ENCODE results near the gene TSN.

The TSN gene

DNA sequence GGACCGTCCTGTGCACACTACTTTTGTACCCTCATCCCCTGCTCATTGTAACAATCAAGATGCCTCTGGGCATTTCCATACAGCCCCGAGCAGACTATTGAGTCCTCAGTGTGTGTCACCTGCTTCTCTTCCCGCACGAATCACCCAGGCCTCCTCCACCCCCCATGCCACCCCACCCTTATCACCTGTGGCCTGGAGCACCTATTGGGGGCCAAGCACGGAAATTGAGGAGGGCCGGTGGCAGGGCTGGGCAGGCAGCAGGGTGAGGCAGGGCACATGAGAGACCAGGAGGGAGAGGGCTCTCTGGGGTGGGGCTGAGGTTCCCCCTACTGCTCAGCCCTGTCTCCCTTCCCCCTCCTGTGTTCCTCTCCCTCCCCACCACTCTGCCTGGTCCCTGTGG lies 14.5 kb upstream of the TSN start:
- FAIRE-seq (no peak), DNase-seq (ENCODE audit: insufficient read length, low spot score) (no peak)

DNA sequence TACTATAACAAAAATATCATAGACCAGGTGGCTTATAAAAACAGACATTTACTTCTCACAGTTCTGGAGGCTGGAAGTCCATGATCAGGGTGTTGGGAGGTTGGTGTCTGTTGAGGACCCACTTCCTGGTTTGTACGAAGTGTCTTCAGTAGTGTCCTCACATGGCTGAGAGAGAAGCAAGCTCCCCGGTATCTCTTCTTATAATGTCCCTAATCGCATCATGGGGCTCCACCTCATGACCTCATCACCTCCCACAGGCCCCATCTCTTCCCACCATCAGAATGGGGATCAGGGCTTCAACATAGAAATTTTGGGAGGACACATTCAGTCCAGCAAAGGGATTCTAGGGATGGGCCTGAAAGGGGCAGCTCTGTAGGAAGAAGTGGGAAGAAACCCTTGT lies 14.0 kb upstream of the TSN start:
- DNase-seq (ENCODE audit: insufficient read length, low spot score) (no peak), FAIRE-seq (no peak)

DNA sequence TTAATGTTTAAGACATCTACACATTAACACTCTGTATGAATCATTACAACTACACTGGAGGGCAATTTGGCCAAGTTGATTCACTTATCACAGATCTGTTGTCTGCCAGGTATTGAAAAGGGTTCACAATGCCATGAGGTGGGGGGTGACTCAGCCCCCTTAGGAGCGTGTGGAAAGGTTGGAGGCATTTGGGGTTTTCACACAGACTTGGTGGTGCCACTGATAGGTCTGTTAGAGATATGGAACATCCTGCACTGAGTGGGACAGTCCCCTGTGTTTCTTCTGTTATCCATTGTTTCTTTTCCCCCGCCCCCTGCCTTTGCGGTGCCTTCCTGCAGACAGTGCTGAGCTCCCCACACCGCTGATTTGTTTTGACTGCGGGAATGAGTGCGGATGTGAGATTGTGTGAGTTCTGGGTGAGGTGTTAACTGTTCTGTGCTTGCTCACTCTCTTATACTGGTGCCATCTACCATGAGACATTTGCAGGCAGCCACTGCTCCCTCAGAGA lies 9.3 kb upstream of the TSN start:
- DNase-seq (ENCODE audit: insufficient read length, low spot score) (no peak), FAIRE-seq (no peak)

DNA sequence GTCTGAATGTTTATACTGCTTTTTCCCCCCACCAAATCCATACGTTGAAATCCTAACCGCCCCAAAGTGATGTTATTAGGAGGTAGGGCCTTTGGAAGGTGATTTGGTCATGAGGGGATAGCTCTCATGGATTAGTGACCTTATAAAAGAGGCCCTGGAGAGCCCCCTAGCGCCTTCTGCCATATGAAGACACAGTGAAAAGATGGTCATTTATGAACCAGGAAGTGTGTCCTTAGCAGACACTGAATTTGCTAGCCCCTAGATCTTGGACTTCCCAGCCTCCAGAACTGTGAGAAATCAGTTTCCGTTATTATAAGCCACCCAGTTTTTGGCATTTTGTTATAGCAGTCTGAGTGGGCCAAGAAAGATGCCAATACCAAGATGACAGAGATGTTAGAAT lies 7.2 kb upstream of the TSN start:
- DNase-seq (ENCODE audit: insufficient read length, low spot score), result no peak

DNA sequence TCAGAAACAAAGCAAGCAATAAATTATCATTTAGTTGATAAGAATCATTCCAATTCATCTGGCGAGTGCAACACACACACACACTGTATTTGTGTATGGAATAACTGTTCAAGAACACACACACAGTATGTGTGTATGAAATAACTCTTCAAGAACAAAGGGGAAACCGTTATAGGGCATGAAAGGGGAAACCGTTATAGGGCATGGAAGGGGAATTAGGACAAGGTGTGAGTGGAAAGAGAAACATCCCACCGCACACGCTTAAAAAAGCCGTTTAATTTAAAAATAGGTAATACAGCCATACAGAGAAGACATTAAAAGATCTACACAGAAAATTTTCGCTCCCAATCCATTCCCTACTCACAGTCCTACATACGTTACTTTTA lies 607 bp upstream of the TSN start:
- no peak for FAIRE-seq
- no peak for DNase-seq (ENCODE audit: insufficient read length, low spot score)

More for the DNA sequence above, 7.2 kb upstream of the TSN start:
- no peak for FAIRE-seq

DNA sequence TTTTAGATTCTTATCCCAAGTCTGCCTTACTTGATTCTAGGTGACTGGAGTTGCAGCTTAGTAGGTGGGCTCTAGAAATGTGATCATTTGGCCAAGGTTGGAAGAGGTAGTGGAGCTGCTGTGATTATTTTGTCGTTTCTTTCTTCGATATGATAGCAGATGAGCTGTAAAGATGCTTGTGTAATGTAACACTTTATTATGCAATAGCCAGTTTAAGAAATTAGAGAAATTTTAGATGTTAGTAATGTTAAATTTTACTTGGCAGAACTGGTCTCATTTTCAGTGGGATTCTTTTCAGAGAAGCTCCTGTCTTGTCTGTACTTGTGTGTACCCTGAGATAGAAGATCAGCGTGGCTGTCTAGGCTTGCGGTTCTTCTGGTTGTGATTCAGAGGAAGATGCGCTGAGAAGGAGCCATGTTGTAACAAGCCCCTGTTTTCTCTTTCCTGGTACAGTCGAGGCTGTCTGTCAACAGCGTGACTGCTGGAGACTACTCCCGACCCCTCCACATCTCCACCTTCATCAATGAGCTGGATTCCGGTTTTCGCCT lies 9.3 kb downstream of the TSN start:
- FAIRE-seq (no peak), DNase-seq (ENCODE audit: insufficient read length, low spot score) (no peak)

DNA sequence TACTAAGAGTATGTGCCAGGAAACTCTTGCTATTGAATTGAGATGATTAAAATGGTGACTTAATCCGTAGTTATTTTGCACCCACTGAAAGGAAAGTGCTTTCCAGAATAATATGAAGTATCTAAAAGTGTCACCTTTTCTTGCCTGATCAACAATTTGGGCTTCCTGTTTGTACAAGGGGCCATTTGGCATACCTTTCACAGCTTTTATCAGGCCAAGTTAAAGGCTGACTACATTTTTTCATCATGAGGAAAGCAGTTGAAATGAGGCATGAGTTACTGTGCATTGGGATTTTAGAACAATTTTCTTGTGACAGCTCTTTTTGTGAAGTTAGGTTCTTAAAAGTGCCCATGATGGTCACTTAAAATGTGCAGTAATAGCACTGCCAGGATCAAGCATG lies 11.2 kb downstream of the TSN start:
- FAIRE-seq (no peak), DNase-seq (ENCODE audit: insufficient read length, low spot score) (no peak)

DNA sequence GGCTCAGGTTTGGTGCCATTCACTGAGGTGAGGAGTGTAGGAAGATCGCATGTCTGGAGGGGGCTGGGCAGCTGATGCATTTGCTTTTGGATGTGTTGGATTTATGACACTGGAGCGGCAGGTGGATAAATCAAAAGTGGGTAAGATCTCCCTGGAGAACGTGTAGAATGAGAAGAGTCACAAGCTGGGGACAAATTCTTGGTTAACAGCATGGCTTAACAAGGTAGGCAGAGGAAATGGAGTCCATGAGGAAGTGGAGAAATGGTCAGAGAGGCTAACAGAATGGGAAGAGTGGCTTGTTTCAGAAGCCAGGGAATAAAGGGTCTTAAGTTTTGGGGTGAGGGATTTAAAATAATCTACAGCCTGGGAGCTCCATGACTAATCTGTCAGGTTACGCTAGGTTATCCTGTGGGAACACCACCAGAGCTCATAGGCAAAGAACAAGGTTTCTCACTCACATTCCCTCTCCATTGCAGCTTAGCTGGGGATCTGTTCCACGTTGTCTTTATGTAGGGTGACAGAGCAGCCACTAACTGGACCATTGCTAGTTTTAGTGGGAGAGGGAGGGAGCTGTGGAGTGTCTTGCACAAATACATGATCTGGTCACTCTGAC lies 12.8 kb downstream of the TSN start:
- DNase-seq (ENCODE audit: insufficient read length, low spot score) (no peak), FAIRE-seq (no peak)

DNA sequence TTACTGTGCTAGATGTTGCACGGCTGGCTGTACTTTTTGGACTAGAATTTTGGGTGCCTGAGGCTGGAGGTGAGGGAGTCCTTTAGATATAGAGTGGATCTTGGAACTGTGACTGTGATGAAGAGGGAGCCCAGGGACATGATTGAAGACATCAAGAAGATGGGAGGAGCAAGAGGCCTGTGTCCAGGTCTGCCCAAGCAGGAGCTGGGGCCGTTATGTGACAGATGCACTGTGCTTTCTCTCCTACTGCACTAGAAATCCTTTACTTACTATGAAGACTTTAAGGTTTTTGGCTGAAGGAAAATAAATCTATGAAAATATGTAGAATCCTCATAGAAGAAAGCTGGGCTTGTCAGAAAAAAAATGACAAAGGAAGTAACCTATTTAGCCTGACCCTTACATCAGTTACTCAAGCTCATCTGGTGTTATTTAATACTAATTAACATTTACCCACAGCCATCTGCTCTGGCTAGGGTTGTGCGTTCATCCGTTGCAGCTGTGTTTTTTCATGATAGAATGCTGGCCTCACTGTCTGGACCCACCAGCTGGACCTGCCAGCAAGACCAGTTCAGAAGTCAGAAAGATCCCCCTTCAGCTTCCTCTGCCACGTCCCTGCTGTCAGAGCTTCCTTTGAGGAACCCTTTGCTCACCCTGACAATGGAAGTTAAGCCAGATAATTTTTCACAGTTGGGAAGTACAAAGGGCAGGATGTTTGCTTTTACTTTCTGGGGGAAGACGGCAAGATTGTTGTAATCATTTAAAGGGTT lies 16.7 kb downstream of the TSN start:
- FAIRE-seq (no peak), DNase-seq (ENCODE audit: insufficient read length, low spot score) (no peak)

DNA sequence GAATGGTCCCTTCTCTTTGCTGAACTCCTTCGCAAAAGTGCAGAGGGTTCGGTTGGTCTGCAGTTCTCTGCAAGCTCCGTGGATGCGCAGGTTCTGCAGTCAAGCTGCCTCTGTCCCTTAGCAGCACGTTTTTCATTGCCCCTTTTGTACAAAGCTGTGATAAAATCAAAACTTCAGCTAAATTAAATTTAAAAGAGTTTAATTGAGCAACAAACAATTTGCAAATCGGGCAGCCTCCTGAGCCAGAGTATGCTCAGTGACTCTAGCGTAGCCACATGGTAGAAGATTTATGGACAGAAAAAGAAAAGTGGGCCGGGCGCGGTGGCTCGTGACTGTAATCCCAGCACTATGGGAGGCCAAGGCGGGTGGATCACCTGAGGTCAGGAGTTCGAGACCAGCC lies 18.8 kb downstream of the TSN start:
- no peak for DNase-seq (ENCODE audit: insufficient read length, low spot score)
- FAIRE-seq, result no peak

DNA sequence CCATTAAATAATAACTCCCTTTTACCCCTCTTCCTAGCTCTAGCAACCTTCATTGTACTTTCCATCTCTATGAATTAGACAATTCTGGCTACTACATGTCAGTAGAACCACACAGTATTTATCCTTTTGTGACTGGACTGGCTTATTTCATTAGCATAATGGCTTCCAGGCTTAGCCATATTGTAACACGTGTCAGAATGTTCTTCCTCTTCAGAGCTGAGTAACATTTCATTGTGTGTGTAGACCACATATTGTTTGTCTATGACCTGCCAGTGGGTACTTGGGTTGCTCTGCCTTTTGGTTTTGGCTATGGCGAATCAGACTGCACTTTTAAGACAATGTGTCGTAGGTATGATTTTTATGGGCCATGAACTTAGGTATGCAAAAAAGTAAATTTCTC lies 20.9 kb downstream of the TSN start:
- no peak for FAIRE-seq
- no peak for DNase-seq (ENCODE audit: insufficient read length, low spot score)

DNA sequence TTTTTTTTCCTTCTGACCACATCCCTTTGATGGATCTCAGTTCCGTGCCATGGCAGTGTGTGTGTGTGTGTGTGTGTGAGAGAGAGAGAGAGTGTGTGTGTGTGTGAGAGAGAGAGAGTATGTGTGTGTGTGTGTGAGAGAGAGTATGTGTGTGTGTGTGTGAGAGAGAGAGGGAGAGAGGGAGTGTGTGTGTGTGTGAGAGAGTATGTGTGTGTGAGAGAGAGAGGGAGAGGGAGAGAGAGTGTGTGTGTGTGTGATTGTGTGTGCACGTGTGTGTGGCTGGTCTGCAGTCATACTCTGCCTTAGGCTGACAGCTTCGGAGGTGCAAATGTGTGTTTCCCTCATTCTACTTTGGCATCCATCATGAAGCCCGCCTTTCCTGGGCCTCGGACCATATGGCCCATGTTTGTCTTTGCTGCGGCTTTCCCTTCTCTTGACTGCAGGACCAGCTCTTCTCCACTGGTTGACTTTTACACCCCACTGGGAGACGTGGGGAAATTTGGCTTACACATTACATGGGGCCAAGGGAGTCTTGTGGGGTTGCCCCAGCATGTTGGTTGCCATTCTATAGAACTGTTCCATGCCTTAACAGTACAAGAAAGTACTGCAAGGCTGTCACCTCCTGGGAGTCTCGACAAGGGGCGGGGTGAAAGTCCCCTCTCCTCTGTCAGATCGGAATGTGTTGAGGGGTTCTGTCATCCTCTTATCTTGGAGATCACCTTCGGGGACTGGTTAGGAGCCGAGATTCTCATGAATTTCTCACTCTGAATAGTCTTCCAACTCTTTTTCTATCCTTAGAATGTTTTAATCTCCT lies 21.6 kb downstream of the TSN start:
- DNase-seq (ENCODE audit: insufficient read length, low spot score) (no peak), FAIRE-seq (no peak)

DNA sequence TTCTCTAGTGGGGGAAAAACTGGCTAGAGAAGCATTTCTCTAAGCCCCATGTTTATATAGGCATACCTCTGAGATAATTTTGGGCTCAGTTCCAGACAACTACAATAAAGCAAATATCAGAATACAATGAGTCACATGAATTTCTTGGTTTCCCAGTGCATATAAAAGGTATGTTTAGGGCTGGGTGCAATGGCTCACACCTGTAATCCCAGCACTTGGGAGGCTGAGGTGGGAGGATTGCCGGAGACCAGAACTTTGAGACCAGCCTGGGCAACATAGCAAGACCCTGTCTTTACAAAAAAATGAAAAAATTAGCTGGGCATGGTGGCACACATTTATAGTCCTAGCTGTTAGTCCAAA lies 22.2 kb downstream of the TSN start:
- FAIRE-seq (no peak), DNase-seq (ENCODE audit: insufficient read length, low spot score) (no peak)

DNA sequence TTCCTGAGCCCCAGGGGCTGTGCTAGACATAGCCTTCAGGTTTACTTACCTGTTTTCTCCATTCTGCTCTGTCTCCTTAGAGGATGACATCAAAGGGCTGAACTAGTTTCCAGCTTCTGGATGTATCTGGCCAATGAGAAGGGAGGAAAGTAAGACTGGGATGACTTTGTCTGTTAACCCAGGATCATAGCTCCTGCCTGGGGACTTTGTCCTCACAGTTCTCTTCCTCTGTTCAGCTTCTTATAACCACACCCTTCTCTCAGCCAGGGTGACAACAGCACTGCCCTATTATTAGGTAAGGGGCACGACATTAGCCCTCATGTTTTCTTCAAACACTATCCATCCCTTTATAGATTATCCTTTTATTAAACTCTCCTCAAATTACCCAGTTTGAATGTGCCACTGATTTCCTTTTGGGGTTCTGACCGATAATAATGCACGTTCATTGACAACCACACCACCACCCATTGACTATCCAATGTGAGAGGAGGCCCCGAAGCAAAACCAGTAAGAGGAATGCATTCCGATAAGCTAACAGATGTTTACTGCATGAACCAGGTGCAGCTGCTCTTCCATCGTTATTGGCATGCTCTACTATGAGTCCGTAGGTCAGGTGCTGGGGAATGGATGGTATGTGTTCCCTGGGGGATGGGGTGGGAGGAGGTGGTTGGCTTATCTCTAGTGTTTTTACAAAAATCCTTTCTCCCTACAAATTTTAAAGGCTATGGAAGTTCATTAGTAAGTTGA lies 23.5 kb downstream of the TSN start:
- FAIRE-seq, result no peak
- DNase-seq (ENCODE audit: insufficient read length, low spot score), result no peak

DNA sequence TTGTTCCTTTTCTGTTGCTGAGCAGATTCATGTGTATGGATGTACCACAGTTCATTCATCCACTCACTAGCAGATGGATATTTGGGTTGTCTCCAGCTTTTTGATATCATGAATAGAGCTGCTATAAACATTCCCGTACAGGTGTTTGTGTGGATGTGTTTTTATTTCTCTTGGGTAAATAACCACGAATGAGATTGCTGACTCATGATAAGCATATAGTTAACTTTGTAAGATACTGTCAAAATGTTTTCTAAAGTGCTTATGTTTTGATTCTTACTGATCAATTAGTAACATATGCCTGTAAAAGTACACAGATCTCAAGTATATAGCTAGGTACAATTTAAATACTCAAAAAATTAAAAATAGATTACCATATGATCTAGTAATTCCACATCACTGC lies 27.7 kb downstream of the TSN start:
- no peak for FAIRE-seq
- no peak for DNase-seq (ENCODE audit: insufficient read length, low spot score)

DNA sequence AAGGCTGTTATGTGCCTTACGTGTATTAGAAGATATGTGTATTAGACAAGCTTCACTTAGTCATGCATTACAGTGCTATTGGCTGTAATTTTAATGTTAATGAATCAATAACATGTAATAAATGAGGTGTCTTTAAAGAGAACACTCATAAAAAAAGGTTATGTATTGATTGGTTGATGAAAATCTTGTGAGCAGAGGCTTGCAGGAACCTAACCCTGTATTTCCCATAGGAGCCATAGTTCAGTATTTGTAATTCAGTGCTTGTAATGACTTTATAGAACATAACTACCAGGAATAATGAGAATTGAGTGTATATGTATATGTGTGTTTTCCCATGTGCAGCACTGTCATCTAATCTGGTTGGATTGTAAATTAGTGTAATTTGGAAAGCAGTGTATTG lies 33.2 kb downstream of the TSN start:
- FAIRE-seq (no peak), DNase-seq (ENCODE audit: insufficient read length, low spot score) (no peak)

DNA sequence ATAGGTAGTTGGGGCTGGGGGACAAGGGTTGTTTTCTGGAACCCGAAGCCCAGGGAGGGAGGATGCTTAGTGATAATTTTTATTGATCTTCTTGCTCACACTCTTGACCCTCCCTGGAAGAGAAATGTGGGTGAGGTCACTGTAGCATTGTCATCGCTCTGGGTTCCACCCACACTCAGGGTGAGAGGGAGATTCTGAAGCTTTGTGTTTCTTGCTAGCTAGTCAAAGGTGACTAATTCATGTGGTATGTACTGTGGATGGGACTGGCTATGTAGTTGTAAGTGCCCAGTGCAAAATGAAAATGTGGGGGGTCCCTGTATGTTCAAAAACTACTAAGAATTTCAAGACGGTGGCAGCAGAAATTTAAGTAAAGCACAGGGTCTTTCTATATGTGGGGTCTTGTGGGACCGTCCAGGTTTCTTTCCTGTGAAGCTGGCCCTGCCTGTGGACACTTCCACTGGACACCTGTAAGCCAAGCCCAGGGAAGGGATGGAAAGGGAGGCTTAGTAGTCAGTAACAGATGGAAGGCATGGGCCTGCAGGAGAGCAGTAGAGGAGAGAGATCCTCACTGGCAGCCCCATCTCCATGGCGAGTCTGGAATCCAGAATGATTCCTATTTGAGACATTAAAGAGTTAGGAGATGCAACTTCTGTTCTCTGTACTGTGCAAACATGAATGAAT lies 35.0 kb downstream of the TSN start:
- FAIRE-seq (no peak), DNase-seq (ENCODE audit: insufficient read length, low spot score) (no peak)

DNA sequence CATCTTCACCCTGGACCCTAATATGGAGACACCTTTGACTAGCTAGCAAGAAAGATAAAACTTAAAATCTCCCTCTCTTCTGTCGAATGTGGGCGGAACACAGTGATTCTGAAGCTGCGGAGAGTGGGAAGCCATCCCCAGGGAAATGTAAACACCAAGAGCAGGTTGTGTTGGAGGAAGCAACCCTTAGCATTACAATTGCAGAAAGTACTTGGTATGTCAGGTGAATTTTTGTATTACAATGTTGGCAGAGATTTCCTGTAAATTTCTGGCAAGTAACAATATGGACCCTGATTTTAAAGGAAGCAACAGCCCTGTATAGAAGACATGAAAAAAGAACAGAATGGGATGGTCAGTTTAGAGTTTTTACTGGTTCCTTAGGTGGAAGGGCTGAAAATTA lies 35.8 kb downstream of the TSN start:
- FAIRE-seq (no peak), DNase-seq (ENCODE audit: insufficient read length, low spot score) (no peak)

DNA sequence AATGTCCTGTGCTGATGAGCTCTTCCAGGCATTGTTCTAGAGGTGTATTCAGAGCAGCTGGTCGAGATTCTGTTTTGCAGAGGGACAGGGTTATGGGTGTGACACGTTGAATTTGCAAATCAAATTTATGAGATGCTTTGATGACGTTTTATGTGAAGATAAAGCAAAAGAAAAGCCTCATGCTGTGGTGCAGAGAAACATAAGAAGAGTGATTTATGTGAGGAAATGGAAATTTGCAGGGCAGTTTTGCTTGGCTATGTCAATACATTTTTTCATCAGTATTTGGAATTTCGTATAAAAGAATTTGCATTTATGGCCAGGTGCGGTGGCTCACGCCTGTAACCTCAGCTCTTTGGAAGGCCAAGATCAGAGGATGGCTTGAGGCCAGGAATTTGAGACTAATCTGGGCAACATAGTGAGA lies 36.4 kb downstream of the TSN start:
- FAIRE-seq, result no peak
- DNase-seq (ENCODE audit: insufficient read length, low spot score), result no peak

DNA sequence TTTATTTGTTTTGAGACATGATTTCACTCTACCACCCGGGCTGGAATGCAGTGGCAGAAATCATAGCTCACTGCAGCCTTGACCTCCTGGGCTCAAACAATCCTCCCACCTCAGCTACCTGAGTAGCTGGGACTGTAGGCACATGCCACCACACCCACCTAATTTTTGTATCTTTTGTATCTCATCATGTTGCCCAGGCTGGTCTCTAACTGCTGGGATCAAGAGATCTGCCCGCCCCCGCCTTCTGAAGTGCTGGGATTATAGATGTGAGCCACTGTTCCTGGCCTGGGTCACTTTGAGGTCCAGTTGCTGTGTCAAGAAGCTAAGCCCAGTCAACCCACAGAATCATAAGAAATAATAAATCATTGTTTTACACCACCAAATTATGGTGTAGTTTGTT lies 38.4 kb downstream of the TSN start:
- FAIRE-seq (no peak), DNase-seq (ENCODE audit: insufficient read length, low spot score) (no peak)
